22Rv1 (cell line): Measurements from ENCODE around the gene TBX5.

Source experiments
- H3K27ac ChIP-seq: fragments of 450-650 bp; 2 replicates; pipeline ENCODE4 v1.5.1; 2017
- ZFX ChIP-seq: fragments of 450-650 bp; IDR thresholded peaks from 2 replicates; pipeline ENCODE4 v1.6.1; 2017; ENCODE audit warnings: antibody characterized with exemption, borderline replicate concordance
- TF ChIP-seq, protein P1 (sequence below): fragments of 450-650 bp; IDR thresholded peaks from 2 replicates; pipeline ENCODE4 v1.5.1; 2017; ENCODE audit warnings: mild to moderate bottlenecking

The TBX5 gene

DNA sequence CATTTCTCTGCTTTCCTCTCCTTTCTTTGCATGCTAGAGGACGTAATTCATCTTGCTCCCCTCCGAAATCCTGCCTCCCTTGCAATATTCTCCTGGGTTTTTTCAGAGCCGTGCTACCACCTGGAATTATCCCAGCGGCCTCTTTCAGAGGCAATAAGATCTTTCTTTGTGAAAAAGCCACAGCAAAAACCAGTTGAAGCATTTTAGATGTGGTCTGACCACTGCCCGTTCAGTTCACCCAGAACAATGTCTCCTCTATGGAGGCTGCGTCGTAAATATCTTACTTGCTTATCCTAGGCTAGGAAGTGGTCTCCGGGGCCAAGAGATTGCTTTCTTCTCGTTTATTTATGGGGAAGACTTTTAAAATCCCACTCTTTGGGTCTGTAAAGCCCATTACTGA lies 85.8 kb downstream of the TBX5 start:
- H3K27ac ChIP-seq: no peak overlapping the region
- no peak for TF ChIP-seq ZFX
- TF ChIP-seq, protein P1, sequence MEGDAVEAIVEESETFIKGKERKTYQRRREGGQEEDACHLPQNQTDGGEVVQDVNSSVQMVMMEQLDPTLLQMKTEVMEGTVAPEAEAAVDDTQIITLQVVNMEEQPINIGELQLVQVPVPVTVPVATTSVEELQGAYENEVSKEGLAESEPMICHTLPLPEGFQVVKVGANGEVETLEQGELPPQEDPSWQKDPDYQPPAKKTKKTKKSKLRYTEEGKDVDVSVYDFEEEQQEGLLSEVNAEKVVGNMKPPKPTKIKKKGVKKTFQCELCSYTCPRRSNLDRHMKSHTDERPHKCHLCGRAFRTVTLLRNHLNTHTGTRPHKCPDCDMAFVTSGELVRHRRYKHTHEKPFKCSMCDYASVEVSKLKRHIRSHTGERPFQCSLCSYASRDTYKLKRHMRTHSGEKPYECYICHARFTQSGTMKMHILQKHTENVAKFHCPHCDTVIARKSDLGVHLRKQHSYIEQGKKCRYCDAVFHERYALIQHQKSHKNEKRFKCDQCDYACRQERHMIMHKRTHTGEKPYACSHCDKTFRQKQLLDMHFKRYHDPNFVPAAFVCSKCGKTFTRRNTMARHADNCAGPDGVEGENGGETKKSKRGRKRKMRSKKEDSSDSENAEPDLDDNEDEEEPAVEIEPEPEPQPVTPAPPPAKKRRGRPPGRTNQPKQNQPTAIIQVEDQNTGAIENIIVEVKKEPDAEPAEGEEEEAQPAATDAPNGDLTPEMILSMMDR: no peak

DNA sequence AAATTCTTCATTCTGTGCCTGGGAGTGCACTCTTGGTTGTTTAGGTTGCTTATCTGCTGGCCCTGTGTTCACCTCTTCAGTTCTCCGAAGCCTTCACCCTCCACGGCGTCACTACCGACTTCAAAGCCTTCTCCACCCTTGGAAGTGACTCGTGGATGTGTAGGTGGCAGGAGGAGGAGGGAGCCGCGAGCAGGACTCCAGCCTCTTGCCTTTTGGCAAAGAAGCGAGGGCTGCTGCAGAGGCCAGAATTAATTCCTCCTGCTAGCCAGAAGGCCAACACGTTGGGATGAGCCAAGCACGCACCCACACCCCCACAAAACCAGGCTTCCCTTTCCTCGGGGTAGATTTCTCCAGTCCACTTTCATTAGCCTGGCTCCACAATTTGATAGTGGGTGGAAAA lies 86.5 kb downstream of the TBX5 start:
- H3K27ac ChIP-seq: no peak overlapping the region
- TF ChIP-seq, protein P1: no peak
- no peak for TF ChIP-seq ZFX

DNA sequence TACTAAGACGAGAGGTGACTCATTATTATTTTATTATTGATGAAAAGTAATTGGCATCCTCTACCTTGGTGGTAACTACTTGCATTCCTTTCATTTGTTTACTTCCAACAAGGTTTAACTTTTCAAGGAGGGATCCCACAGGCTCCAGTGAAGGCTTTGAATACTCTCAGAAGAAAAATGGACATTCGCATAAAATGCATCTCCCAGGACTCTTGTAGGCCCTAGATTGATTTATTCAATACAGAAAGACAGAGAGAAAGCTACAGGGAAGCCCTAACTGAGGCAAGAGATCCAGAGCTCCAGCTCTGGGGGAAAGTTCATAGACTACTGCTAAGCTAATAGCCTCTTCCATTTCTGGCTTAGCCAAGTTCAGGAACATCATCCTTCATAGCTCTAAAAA lies 87.0 kb downstream of the TBX5 start:
- TF ChIP-seq ZFX: no peak
- TF ChIP-seq, protein P1: no peak
- H3K27ac ChIP-seq: no peak overlapping the region

DNA sequence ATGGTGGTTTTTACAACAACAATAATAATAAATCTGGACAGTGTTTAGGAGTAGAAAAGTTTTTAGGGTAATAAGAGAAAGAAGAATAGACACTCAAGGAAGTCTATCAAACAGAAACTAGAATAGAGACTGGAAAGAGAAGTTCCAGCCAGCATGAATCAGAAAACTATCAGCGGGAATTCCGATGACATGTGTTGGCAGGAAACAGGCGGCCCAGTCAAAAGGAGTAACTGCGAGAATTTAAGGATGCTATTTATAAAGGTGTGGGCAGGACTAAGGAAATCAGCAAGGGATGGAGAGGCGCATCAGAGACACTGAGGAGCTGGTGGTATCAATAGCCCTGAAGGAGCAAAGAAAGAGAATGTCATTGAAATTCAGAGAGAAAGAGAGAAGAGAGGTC lies 89.9 kb downstream of the TBX5 start:
- H3K27ac ChIP-seq: no peak overlapping the region
- TF ChIP-seq ZFX: no peak
- TF ChIP-seq, protein P1: no peak

DNA sequence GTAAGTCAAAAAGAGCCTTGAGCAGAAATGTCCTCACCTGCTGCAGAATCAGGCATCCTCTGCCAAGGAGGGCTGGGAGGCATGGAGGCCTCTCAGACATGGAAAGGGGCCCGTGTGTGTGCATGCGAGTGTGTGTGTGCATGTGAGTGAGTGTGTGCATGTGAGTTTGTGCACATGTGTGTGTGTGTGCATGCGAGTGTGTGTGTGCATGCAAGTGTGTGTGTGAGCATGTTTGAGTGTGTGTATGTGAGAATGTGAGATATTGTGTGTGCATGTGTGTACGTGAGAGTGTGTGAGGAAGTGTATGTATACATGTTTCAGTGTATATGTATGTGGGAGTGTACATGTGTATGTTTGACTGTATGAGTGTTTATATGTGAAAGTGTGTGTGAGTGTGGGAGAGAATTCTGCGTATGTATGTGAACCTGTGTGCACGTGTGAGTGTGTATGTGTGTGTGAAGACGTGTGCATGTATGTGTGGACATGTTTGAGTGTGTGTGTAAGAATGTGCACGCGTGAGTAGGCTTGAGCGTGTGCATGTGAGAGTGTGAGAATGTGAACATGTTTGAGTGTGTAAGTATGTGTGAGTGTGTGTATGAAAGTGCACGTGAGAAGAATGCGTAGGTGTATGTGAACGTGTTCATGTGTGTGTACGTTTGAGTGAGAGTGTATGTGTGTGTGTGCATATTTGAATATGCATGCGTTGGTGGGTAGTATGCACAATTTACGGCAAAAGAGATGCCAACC lies 90.8 kb downstream of the TBX5 start:
- no peak overlapping the region for H3K27ac ChIP-seq
- TF ChIP-seq ZFX: no peak
- TF ChIP-seq, protein P1: no peak

DNA sequence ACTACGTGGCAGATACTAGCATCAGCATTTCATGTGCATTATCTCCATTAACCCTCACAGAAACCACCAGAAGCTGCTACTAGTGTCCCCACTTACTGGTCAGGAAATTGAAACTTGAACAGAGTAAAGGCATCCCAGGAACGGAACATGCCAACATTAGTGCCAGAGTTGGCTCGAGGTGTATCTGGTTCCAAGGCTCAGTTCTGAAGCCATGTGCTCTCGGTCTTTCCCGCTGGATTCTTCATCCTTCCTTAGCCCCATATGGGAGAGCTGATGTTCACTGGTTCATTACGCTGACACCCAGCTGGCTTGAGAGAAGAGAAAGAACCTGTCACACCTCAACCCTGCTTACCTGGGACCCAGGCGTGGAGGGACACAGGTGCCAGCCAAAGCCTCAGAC lies 91.5 kb downstream of the TBX5 start:
- TF ChIP-seq, protein P1: no peak
- no peak for TF ChIP-seq ZFX
- H3K27ac ChIP-seq: no peak overlapping the region

DNA sequence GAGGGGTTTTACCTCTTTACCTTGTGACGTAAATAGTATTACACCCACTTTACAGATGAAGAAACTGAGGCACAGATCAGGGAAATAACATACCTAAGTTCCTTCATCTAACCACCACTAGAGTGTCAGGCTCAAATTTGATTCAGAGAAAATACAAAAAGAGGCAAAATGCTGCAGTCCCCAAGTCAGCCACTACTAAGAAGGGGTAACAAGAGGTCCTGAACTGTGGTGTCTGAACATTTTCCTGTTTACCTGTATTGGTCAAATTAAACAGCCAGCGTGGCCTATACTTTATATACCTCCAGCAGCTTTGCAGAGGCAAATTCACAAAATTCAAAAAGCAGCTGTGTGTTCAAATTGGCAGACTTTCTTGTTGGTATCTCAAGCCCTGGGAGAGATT lies 92.0 kb downstream of the TBX5 start:
- TF ChIP-seq, protein P1: no peak
- TF ChIP-seq ZFX: no peak
- H3K27ac ChIP-seq: no peak overlapping the region
